Left renal cortex interstitium (tissue), 4 donors: ENCODE measurements around the gene MKX. TPM values are rescaled to one million over a fixed set of nuclear protein-coding genes. Genes with fewer than 3 reads are reported as not detected.

Experiments
- DNase-seq, 4 donors: peaks; one replicate each; pipeline ENCODE4 v3.0.0-alpha.2; 2013; ENCODE audit warnings: low read depth in 4 of 4, low spot score in 2 of 4, missing footprints in 1 of 4
- polyA plus RNA-seq, 4 donors: library from polyadenylated mRNA; unstranded; fragments of 120-200 nt; gene quantifications; one replicate each; pipeline ENCODE4 v1.2.1, GENCODE V29; 2013; ENCODE audit not compliant: insufficient read length in 4 of 4

The MKX gene
- polyA plus RNA-seq, 4 donors = 0.12 to 0.21 (median 0.17) TPM

GRCh38 chr10:27660268-27660667 lies 85.4 kb downstream of the MKX start:
- DNase-seq = no peak

DNA sequence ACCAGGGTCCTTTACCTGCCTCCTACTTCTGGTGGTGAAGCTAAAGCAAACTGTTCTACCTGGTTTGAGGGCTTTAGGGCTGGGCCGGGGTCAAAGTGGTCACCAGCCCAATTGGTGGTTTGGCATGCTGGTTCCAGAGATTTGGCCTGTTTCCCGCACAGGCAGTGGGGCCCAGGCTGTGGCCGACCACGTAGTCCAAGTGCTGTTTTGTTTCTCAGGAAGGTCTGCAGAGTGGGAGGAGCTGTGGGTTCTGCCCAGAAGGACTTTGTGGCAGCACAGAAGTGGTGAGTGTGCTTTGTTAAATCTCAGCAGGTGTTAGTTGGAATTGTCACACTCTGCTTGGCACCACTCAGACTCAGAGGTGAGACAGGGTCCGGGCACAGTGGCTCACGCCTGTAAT lies 85.8 kb downstream of the MKX start:
- DNase-seq = no peak

GRCh38 chr10:27658788-27659187 lies 86.8 kb downstream of the MKX start:
- no peak for DNase-seq

DNA sequence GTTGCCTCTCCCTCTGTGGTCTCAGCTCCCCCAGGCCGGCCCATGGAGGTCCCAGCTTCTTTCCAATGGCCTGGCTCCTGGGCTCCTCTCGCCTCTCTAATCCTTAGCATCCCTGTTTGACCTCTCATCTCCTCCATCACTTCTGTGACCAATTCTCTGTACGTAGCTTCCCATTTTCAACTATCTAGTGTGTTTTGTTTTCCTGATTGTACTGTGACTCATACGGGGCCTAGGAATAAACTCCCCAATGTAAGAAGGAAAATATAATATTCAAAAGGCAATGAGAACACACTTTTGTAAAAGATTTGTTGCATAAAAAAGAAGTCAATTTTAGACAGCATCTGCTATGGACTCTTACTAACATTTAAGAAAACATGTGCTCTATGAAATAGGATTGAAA lies 90.3 kb downstream of the MKX start:
- DNase-seq = no peak

- no peak for DNase-seq
These were observed 91.3 kb downstream of the MKX start for GRCh38 chr10:27654284-27654683.

DNA sequence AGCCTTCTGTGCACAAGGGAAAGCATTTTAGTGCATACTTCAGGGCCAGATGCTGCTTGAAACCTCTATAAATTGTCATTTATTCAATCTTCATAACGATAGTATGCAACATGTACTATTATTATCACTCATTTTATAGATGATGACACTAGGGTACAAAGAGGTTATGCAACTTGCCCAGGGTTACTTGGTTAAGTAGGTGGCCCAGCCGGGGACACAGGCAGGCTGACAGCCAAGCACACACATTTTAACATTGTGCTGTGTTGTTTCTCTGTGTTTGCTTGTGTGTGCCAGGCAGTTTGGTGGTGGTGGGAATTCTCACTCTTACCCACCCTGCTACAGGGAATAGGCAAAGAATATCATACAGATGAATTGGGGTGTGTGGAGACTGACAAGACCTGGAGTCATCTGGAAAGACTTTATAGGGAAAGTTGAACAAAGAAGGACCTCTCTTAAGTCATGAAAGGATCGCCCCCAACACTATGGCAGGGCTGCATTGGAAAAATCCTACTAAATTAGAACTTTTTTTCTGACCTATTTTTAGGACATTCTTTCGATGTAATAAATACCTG lies 98.9 kb downstream of the MKX start:
- DNase-seq = no peak

GRCh38 chr10:27646194-27646593 lies 99.4 kb downstream of the MKX start:
- DNase-seq = no peak

- no peak for DNase-seq
These were observed 101.2 kb downstream of the MKX start for GRCh38 chr10:27644307-27644939.

GRCh38 chr10:27643301-27643700 lies 102.3 kb downstream of the MKX start:
- DNase-seq = no peak

- no peak for DNase-seq
These were observed 103.5 kb downstream of the MKX start for GRCh38 chr10:27642023-27642589.

DNA sequence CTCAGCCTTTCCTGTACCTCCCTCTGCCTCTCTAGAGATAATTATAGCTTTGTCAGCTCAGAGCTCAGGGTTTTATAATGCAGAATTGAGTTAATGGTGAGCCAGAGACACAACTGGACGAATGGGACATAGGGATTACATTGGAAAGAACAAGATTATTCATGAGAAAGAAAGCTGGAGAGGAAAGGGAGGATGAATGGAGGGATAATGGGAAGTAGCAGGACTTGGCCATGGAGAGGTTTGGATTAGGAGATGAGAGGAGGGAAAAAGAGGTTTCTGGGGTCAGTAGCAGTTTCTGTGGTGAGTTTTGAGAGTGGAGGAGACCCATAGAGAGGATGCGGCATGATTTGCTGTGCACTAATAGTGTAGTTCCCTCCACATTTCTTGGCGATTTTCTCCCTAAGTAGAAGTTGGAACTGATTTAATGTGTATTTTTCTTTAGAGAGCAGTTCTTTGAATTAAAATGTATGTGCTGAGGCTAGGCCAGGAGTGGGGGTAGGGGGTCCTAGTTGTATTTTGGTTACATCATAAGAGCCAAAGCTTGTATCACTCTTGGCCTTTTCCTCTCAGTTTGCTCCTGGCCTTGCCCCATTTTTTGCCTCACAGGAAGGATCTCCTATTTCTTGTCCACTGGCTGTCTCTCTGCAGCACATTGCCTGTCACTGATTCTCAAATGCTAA lies 107.4 kb downstream of the MKX start:
- no peak for DNase-seq

GRCh38 chr10:27637601-27638000 lies 108.0 kb downstream of the MKX start:
- DNase-seq = no peak

DNA sequence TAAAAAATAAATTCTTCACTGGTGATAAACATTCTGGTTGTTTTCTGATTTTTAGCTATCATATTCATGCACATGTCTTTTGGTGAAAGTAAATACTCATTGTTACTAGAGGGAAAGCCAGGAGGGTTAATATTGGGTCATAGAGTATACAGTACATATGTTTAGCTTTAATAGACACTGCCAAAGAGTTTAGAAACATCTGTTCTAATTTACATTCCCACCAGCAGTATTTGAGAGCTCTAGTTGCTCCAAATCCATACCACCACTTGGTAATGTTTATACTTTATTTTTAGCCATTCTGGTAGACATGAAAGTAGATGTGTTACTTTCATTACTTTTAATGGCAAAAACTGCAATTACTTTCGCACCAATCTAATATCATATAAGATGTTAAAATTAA lies 108.8 kb downstream of the MKX start:
- DNase-seq = no peak

DNA sequence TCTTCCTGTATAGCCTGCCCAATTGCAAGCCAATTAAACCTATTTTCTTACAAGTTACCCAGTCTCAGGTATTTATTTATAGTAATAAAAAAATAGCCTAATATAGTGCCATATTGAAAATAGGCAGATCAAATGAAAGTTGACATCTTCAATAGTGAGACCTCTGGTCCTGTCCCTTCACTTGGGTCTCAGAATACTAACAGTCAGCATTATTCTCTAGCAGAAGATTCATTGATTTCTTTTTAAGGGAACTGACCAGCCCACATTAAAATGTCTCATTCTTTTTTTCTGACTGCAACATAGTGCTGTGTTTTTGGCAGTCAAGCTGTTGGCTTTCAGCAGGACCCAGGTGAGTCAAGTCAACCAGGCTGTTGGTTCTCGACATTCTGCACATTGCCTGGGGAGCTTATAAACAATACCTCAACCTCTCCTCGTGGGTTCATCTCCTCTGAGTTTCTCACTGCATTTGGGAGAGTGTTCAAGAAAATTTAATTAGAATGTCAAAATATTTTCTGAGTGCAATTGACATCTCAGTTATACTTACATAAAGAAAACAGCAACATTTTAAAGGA lies 109.8 kb downstream of the MKX start:
- no peak for DNase-seq

- no peak for DNase-seq
These were observed 110.3 kb downstream of the MKX start for GRCh38 chr10:27635290-27635689.

GRCh38 chr10:27628621-27629020 lies 117.0 kb downstream of the MKX start:
- DNase-seq = no peak

DNA sequence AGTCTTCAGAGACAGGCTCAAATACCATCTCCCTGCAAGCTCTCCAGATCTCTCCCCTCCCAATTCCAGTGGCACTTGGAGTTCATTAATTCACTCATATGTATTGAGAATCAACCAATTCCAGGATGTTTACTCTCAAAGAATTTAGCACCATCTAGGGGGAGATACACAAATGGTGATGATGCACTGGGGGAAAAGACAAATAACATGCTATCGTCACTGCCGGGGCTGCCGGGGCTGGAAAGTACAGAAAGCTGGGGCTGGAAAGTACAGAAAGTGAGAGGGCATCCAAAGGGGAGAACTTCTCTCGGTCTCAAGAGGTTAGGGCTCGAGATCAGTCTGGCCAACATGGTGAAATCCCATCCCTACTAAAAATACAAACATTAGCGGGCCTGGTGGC lies 118.7 kb downstream of the MKX start:
- no peak for DNase-seq

GRCh38 chr10:27625452-27626211 lies 120.0 kb downstream of the MKX start:
- DNase-seq = no peak

GRCh38 chr10:27624941-27625340 lies 120.7 kb downstream of the MKX start:
- no peak for DNase-seq
